Thoracic aorta (tissue), 2 donors: ENCODE results near the gene PHAF1. TPM values are rescaled to one million over a fixed set of nuclear protein-coding genes. Genes with fewer than 3 reads are reported as not detected.
A peak's percentile ranks its signal among the peaks of the same experiment; 100 is the strongest.

ENCODE experiments used
- ATAC-seq: fragments of 150-250 bp; one replicate; pipeline ENCODE4 v1.8.0; 2017; ENCODE audit warnings: low read depth; ENCODE audit not compliant: insufficient number of reproducible peaks, low FRiP score
- DNase-seq: peaks from one replicate; pipeline ENCODE4 v3.0.0-alpha.2; 2020; ENCODE audit warnings: low spot score
- H3K27ac ChIP-seq, 2 donors: fragments of 200-600 bp; sonication (generic); 1 replicate in 1 of 2; 2 replicates in 1 of 2; pipeline ENCODE4 v1.5.1; 2016; ENCODE audit warnings: mild to moderate bottlenecking in 2 of 2, moderate library complexity in 2 of 2
- H3K27me3 ChIP-seq: fragments of 200-600 bp; sonication (generic); replicated peaks from 2 replicates; pipeline ENCODE4 v1.6.0; 2016; ENCODE audit warnings: mild to moderate bottlenecking; ENCODE audit not compliant: insufficient read depth
- H3K36me3 ChIP-seq: fragments of 200-600 bp; sonication (generic); one replicate; pipeline ENCODE4 v1.5.1; 2016
- H3K4me1 ChIP-seq, 2 donors: fragments of 200-600 bp; sonication (generic); 1 replicate in 1 of 2; 2 replicates in 1 of 2; pipeline versions ENCODE4 v1.5.1 to v1.6.0; 2016; ENCODE audit warnings: low read depth in 2 of 2, mild to moderate bottlenecking in 1 of 2; ENCODE audit not compliant: control insufficient read depth in 1 of 2
- H3K4me3 ChIP-seq: fragments of 200-600 bp; sonication (generic); 2 replicates; pipeline ENCODE4 v1.5.1; 2016; ENCODE audit warnings: mild to moderate bottlenecking
- H3K9me3 ChIP-seq: fragments of 200-600 bp; sonication (generic); 2 replicates; pipeline ENCODE4 v1.5.1; 2016
- total RNA-seq, 2 donors: library from RNA; depleted of rRNA; stranded (reverse); fragments of >200 nt; gene quantifications; one replicate each; pipeline versions ENCODE4 v1.1.0 to v1.2.3, GENCODE V29; 2016
- TF ChIP-seq, protein P1 (sequence below): fragments of 200-600 bp; sonication (generic); IDR thresholded peaks from one replicate; pipeline ENCODE4 v1.5.1; 2019; ENCODE audit warnings: antibody characterized with exemption

PHAF1 gene
- total RNA-seq, 2 donors from 2014 or later, result 15.6 to 27.2 TPM

DNA sequence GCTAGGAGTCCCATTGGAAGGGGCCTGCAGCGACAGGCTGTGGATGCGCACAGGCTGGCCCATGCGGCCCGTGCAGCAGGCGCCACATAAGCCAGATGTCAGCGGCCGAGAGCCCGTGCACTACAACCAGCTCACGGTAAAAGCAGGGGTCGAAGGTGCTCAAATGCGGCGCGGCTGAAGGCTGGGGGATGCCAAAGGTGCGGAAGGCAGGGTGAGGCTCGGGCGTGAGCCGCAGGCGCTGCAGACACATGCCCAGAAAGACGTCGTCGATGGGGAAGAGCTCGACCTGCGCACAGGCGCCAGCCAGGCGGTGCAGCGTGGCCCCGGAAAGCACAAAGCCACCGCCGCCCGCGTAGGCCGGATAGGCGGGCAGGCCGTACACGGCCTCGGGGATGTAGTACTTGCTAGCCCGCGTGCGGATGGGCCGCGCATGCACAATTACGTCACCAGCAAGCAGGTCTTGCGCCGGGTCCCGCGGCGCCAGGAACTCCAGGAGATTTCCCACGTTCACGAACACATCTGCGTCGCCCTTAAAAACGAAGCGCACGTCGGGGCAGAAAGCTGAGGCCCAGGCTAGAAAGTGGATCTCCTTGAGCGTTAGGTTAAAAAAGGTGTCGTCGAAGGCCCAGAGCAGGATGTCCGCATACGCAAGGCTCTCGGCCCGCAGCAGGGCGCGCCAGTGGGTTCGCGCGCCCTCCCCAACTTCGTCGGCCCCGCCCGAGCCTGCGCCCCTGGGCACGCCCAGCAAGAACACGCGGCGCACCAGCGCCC lies 39.7 kb downstream of the PHAF1 start:
- H3K4me3 ChIP-seq, result peak overlapping the region; percentile 96

DNA sequence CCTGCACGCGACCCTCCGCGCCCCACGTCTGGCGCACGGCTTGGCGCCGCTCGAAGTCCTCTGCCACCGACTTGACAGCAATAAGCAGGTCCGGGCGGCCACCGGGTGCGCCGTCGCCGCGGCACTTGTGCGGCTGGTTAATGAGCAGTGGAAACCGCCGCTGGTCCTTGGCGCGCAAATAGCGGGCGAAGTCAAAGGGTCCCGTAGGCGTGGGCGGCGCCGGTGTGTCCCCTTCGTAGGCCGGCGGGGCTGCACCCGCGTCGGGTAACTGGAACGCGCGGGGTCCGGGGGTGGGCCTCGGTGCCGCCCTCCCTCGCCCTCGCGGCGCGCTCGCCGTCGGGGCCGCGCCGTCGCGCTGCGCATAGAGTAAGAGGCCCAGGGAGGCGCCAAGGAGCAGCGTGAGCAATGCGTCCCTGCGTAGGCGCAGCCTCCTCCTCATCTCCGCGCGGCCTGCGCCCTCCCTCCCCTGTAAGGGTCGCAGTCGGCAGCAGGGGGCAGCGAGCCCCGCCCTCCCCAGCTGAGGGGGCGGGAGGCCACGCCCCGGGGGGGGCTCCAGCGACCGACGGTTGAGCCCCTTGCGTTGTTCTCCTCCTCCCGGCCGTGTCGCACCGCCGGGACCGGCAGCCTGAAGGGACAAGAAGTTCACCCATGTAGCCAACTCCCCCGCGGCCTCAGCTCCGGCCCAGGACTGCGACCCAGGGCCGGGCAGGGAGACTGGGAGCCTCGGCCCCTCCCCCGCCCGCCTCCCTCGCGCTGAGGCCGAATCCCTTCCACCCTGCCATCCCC lies 40.5 kb downstream of the PHAF1 start:
- Histone ChIP-seq H3K9me3 (no peaks in the 10 kb centered on the region), H3K27me3 (no peaks in the 10 kb centered on the region), H3K27ac (peak overlapping the region; percentile 94 to 95), H3K4me1 (peaks cover 5 to 15% of the 10 kb centered on the region in 2 donors), H3K36me3 (peaks cover 10% of the 10 kb centered on the region), H3K4me3 (peak overlapping the region; percentile 96)
- TF ChIP-seq, protein P1, sequence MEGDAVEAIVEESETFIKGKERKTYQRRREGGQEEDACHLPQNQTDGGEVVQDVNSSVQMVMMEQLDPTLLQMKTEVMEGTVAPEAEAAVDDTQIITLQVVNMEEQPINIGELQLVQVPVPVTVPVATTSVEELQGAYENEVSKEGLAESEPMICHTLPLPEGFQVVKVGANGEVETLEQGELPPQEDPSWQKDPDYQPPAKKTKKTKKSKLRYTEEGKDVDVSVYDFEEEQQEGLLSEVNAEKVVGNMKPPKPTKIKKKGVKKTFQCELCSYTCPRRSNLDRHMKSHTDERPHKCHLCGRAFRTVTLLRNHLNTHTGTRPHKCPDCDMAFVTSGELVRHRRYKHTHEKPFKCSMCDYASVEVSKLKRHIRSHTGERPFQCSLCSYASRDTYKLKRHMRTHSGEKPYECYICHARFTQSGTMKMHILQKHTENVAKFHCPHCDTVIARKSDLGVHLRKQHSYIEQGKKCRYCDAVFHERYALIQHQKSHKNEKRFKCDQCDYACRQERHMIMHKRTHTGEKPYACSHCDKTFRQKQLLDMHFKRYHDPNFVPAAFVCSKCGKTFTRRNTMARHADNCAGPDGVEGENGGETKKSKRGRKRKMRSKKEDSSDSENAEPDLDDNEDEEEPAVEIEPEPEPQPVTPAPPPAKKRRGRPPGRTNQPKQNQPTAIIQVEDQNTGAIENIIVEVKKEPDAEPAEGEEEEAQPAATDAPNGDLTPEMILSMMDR, result no peak
- DNase-seq, result no peak
- ATAC-seq, result no peak

More for the DNA sequence above, 39.7 kb downstream of the PHAF1 start:
- H3K27ac ChIP-seq, result peak overlapping the region in 1 of 2 donors; percentile 95
- H3K4me1 ChIP-seq, result peaks cover 0 to 7% of the 10 kb centered on the region in 2 donors
- no peaks in the 10 kb centered on the region for H3K9me3 ChIP-seq
- ATAC-seq (no peak), DNase-seq (no peak)
- peaks cover 16% of the 10 kb centered on the region for H3K36me3 ChIP-seq
- H3K27me3 ChIP-seq, result no peaks in the 10 kb centered on the region
- TF ChIP-seq, protein P1, result no peak

DNA sequence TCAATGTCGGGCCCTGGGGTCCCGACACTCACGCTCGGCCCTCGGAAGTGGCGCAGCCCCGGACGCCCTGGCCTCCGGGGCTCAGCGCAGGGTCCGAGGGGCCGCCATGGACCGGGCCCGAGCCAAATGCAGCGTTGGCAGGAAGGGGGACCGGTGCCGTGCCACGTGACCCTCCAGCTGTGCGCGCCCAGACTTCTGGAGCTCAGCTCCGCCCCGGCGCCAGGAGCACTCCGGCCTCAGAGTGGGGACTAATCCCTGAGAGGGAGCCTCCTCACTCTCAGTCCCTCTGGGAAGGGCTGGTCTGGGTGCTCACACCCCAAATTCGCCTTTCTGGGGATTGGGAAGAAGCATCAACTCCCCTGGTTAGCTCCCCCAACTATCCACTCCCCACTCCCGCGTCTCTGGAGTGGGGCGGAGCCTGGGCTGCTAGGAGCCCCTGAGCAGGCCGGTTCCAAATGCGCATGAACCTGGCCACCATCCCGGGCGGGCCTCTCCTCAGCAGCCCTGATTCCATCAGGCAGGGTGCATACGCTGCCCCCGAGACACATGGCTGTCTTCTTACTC lies 41.2 kb downstream of the PHAF1 start, which contains the start of gene B3GNT9:
B3GNT9 (minus strand) TSS at position 166 of the 564 bp plus-strand sequence. CDS start 513 bp downstream, outside the sequence.
- TF ChIP-seq, protein P1, result no peak
- DNase-seq, result no peak
- Histone ChIP-seq H3K27ac (peak within 1 kb of the TSS; percentile 94 to 95), H3K36me3 (peaks cover 5% of the 10 kb centered on the region), H3K4me1 (peaks cover 7 to 21% of the 10 kb centered on the region in 2 donors), H3K4me3 (peak within 1 kb of the TSS; percentile 96), H3K27me3 (no peaks in the 10 kb centered on the region), H3K9me3 (no peaks in the 10 kb centered on the region)
- ATAC-seq, result peak; percentile 63

DNA sequence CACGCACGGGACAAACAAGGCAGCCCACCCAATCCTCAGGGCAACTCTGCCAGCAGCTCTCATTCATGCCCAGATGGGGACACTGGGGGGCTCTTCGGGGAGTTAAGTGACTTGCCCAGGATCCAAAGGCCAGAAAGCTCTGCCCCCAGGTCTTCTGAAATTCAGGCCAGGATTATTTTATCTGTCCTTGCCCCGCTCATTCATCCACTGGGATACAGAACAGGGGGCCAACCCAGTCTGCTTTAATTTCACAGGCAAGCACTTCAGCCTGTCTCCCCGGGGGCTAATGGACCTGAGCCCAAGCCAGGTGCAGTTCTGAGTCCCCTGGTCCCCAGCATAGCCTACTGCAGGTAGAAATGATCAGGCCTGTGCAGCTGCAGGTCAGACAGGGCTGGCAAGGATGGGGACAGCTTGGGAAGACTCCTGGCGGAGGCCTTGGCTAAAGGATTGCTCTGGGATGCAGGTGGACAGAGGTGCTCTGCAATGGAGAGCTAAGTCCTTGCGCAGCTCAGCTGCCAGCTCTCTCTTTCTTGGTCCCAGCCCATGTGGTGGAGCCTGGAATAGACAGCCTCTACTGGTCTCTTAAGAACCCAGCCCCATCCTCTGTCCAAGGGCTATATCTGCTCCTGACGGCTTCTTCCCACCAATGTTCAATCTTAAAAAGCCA lies 41.8 kb downstream of the PHAF1 start:
- ATAC-seq, result no peak
- TF ChIP-seq, protein P1, result no peak
- H3K4me3 ChIP-seq, result peak overlapping the region; percentile 96

More for the DNA sequence above, 41.8 kb downstream of the PHAF1 start:
- no peaks in the 10 kb centered on the region for H3K9me3 ChIP-seq
- H3K4me1 ChIP-seq, result peaks cover 7 to 26% of the 10 kb centered on the region in 2 donors
- no peak for DNase-seq
- no peaks in the 10 kb centered on the region for H3K27me3 ChIP-seq
- no peaks in the 10 kb centered on the region for H3K36me3 ChIP-seq
- peak overlapping the region; percentile 94 to 95 for H3K27ac ChIP-seq
